Neural cell (in vitro differentiated cells): ENCODE measurements around the gene PRKCZ. TPM values are rescaled to one million over a fixed set of nuclear protein-coding genes. Genes with fewer than 3 reads are reported as not detected.

Experiments used
- H2AFZ ChIP-seq: fragments of 200-600, 300-800 bp; sonication (generic), shearing (Covaris generic); 2 replicates; pipeline ENCODE4 v1.6.0; 2014; ENCODE audit warnings: low read depth, mild to moderate bottlenecking, antibody characterized with exemption, low read length, moderate library complexity
- H3F3A ChIP-seq: fragments of 200-600 bp; shearing (Covaris generic); 2 replicates; pipeline ENCODE4 v1.6.1; 2016; ENCODE audit warnings: mild to moderate bottlenecking, moderate library complexity, mixed read lengths, antibody characterized with exemption, low read length; ENCODE audit not compliant: insufficient read depth, poor library complexity, severe bottlenecking
- H3K27ac ChIP-seq: fragments of 200-600, 300-800 bp; sonication (generic), shearing (Covaris generic); 2 replicates; pipeline ENCODE4 v1.5.1; 2014; ENCODE audit warnings: mild to moderate bottlenecking, low read length, moderate library complexity
- H3K27me3 ChIP-seq: fragments of 300-800, 200-600 bp; sonication (generic), shearing (Covaris generic); 2 replicates; pipeline ENCODE4 v1.6.0; 2014; ENCODE audit warnings: mild to moderate bottlenecking, low read depth, low read length, moderate library complexity; ENCODE audit not compliant: insufficient read depth
- H3K36me3 ChIP-seq: fragments of 300-800, 200-600 bp; sonication (generic), shearing (Covaris generic); 2 replicates; pipeline ENCODE4 v1.5.1; 2014; ENCODE audit warnings: mild to moderate bottlenecking, antibody characterized with exemption, low read length, moderate library complexity; ENCODE audit not compliant: insufficient read depth
- H3K4me2 ChIP-seq: fragments of 300-800, 200-600 bp; sonication (generic), shearing (Covaris generic); 2 replicates; pipeline ENCODE4 v1.6.0; 2014; ENCODE audit warnings: mild to moderate bottlenecking, low read length
- H3K4me3 ChIP-seq: fragments of 300-800, 200-600 bp; sonication (generic), shearing (Covaris generic); 2 replicates; pipeline ENCODE4 v1.5.1; 2014; ENCODE audit warnings: mild to moderate bottlenecking, low read length, moderate library complexity
- H3K79me2 ChIP-seq: fragments of 200-600 bp; shearing (Covaris generic); replicated peaks from 2 replicates; pipeline ENCODE4 v1.6.0; 2014; ENCODE audit warnings: mild to moderate bottlenecking, low read length, moderate library complexity; ENCODE audit not compliant: insufficient read depth
- H3K9ac ChIP-seq: fragments of 300-800, 200-600 bp; sonication (generic), shearing (Covaris generic); 2 replicates; pipeline ENCODE4 v1.6.1; 2016; ENCODE audit warnings: mild to moderate bottlenecking, low read length, mixed read lengths
- H3K9me2 ChIP-seq: fragments of 200-600 bp; shearing (Covaris generic); 2 replicates; pipeline ENCODE4 v1.6.1; 2016; ENCODE audit warnings: mild to moderate bottlenecking, low read length, mixed read lengths; ENCODE audit not compliant: insufficient read depth
- H3K9me3 ChIP-seq: fragments of 200-600, 300-800 bp; sonication (generic), shearing (Covaris generic); 2 replicates; pipeline ENCODE4 v1.6.1; 2016; ENCODE audit warnings: mild to moderate bottlenecking, mixed run types, low read length, moderate library complexity, mixed read lengths
- H4K20me1 ChIP-seq: fragments of 200-600 bp; shearing (Covaris generic); 2 replicates; pipeline ENCODE4 v1.6.1; 2016; ENCODE audit warnings: mild to moderate bottlenecking, mixed run types; ENCODE audit not compliant: insufficient read depth
- CTCF ChIP-seq: fragments of 450-650 bp; IDR thresholded peaks from 2 replicates; pipeline ENCODE4 v1.5.1; 2014; ENCODE audit warnings: antibody characterized with exemption, mild to moderate bottlenecking, moderate library complexity; ENCODE audit not compliant: poor library complexity, severe bottlenecking
- EP300 ChIP-seq: fragments of 450-650 bp; conservative IDR thresholded peaks from 2 replicates; pipeline ENCODE4 v1.6.1; 2014; ENCODE audit warnings: antibody characterized with exemption, mild to moderate bottlenecking, moderate library complexity; ENCODE audit not compliant: poor library complexity, severe bottlenecking
- EZH2 ChIP-seq: fragments of 200-600, 300-800 bp; shearing (Covaris generic), sonication (generic); IDR thresholded peaks from 2 replicates; pipeline ENCODE4 v1.6.1; 2014; ENCODE audit warnings: antibody characterized with exemption, low read length, borderline replicate concordance, mild to moderate bottlenecking; ENCODE audit not compliant: insufficient read depth, poor library complexity, severe bottlenecking
- MXI1 ChIP-seq: fragments of 450-650 bp; conservative IDR thresholded peaks from 2 replicates; pipeline ENCODE4 v1.6.1; 2014; ENCODE audit warnings: antibody characterized with exemption, mild to moderate bottlenecking; ENCODE audit not compliant: poor library complexity, severe bottlenecking
- POLR2AphosphoS5 ChIP-seq: IDR thresholded peaks from 2 replicates; pipeline ENCODE4 v1.6.1; 2012
- RAD21 ChIP-seq: fragments of 450-650 bp; conservative IDR thresholded peaks from 2 replicates; pipeline ENCODE4 v1.6.1; 2014; ENCODE audit warnings: antibody characterized with exemption, mild to moderate bottlenecking, moderate library complexity
- REST ChIP-seq: IDR thresholded peaks from 2 replicates; pipeline ENCODE4 v1.6.1; 2012; ENCODE audit warnings: borderline replicate concordance
- SMC3 ChIP-seq: fragments of 450-650 bp; conservative IDR thresholded peaks from 2 replicates; pipeline ENCODE4 v1.6.1; 2014; ENCODE audit warnings: antibody characterized with exemption, mild to moderate bottlenecking, moderate library complexity; ENCODE audit not compliant: poor library complexity
- TAF1 ChIP-seq: IDR thresholded peaks from 2 replicates; pipeline ENCODE4 v1.6.1; 2012; ENCODE audit warnings: low read depth
- polyA plus RNA-seq: library from polyadenylated mRNA; depleted of rRNA; stranded (reverse); fragments of >200 nt; gene quantifications from 2 replicates; pipeline ENCODE4 v1.2.3, GENCODE V29; 2014

Gene PRKCZ
- polyA plus RNA-seq, 1 donor from 2014 or later = 54.9 TPM

GRCh38 chr1:2024451-2024850 lies 25.8 kb upstream of the PRKCZ start (continued):
- TF ChIP-seq REST (no peak), POLR2AphosphoS5 (no peak)

- no peak overlapping the region for H3K27ac ChIP-seq
- no peaks in the 10 kb centered on the region for H3F3A ChIP-seq
- no peaks in the 10 kb centered on the region for H4K20me1 ChIP-seq
- no peaks in the 10 kb centered on the region for H3K9me3 ChIP-seq
- TF ChIP-seq REST (no peak), EP300 (no peak), TAF1 (no peak), POLR2AphosphoS5 (no peak), RAD21 (no peak), SMC3 (no peak), MXI1 (no peak), CTCF (no peak), EZH2 (no peak)
- H3K9ac ChIP-seq = no peak overlapping the region
- H2AFZ ChIP-seq = no peak overlapping the region
- no peaks in the 10 kb centered on the region for H3K79me2 ChIP-seq
- no peak overlapping the region for H3K4me3 ChIP-seq
- no peaks in the 10 kb centered on the region for H3K36me3 ChIP-seq
- H3K9me2 ChIP-seq = no peaks in the 10 kb centered on the region
- peaks cover 14% of the 10 kb centered on the region for H3K27me3 ChIP-seq
- H3K4me2 ChIP-seq = no peak overlapping the region
Measured at GRCh38 chr1:2024887-2025286, 25.3 kb upstream of the PRKCZ start.
